Aorta (tissue), 5 donors: ENCODE measurements around the gene GRAMD4. TPM values are rescaled to one million over a fixed set of nuclear protein-coding genes. Genes with fewer than 3 reads are reported as not detected.

Source experiments
- ATAC-seq: fragments of 200-7000 bp; cut with Tn5 transposase; one replicate; pipeline ENCODE4 v1.9.1; 2022; ENCODE audit warnings: moderate library complexity; ENCODE audit not compliant: low FRiP score
- DNase-seq, 2 donors: peaks; one replicate each; pipeline ENCODE4 v3.0.0-alpha.2; 2020
- H3K27ac ChIP-seq, 2 donors: one replicate each; pipeline ENCODE4 v1.5.1; 2013; ENCODE audit warnings: low read length in 2 of 2, mild to moderate bottlenecking in 2 of 2, moderate library complexity in 2 of 2, control low read depth in 1 of 2, inconsistent platforms in 1 of 2, low read depth in 1 of 2
- H3K27me3 ChIP-seq, 2 donors: one replicate each; pipeline ENCODE4 v1.6.1; 2013; ENCODE audit warnings: control low read depth in 1 of 2, low read length in 1 of 2, mild to moderate bottlenecking in 1 of 2, moderate library complexity in 1 of 2; ENCODE audit not compliant: insufficient read depth in 2 of 2, control insufficient read depth in 1 of 2
- H3K36me3 ChIP-seq, 2 donors: one replicate each; pipeline ENCODE4 v1.6.1; 2013; ENCODE audit warnings: control low read depth in 1 of 2, low read length in 1 of 2, mild to moderate bottlenecking in 1 of 2; ENCODE audit not compliant: insufficient read depth in 2 of 2, control insufficient read depth in 1 of 2
- H3K4me1 ChIP-seq, 2 donors: one replicate each; pipeline ENCODE4 v1.6.1; 2013; ENCODE audit warnings: low read length in 2 of 2, control low read depth in 1 of 2, mild to moderate bottlenecking in 1 of 2, moderate library complexity in 1 of 2; ENCODE audit not compliant: insufficient read depth in 2 of 2, control insufficient read depth in 1 of 2
- H3K4me3 ChIP-seq, 2 donors: one replicate each; pipeline ENCODE4 v1.5.1; 2013; ENCODE audit warnings: low read length in 2 of 2, control low read depth in 1 of 2, mild to moderate bottlenecking in 1 of 2
- H3K9me3 ChIP-seq: one replicate; pipeline ENCODE4 v1.6.1; 2013; ENCODE audit warnings: mild to moderate bottlenecking, low read length; ENCODE audit not compliant: control insufficient read depth
- WGBS, 2 donors: extraction: QIAGEN DNeasy Blood & Tissue Kit; methylation state at CpG; one replicate each; pipeline ENCODE4 v1.1.7; 2013; 5-methylcytosine and 5-hydroxymethylcytosine counted together
- intact Hi-C, 2 donors: fragments of 100-400 bp; cut with DNase I; formaldehyde crosslinking; loops; one replicate each; pipeline versions ENCODE4 v1.14.2 to v1.15.0; 2022
- polyA plus RNA-seq, 2 donors: library from polyadenylated mRNA; stranded (reverse); fragments of 200-250 nt; gene quantifications; one replicate each; pipeline ENCODE4 v1.2.3, GENCODE V29; 2013
- total RNA-seq, 2 donors: library from RNA; stranded (reverse); fragmentation: NEBNext Ultra II Directional; extraction: Animal tissue kit (Norgen Biotek cat#: 25700); gene quantifications; one replicate each; pipeline ENCODE4 v1.2.1, GENCODE V29; 2021
- donor health status: healthy with polysubstance abuse.
- donor health status: Bipolar disorder and iron deficiency.
- donor health status: DM: no; HTN: no; CAD: no.
- donor health status: DM: no; HTN: no; CAD: no.
- donor health status: DM: yes; HTN: yes; CAD: no.

Gene GRAMD4
- total and polyA plus RNA-seq, 4 donors: 5.5 to 37.1 (median 11.2) TPM

- 93 to 95% methylated on average over 23 of the region's 23 CpGs for WGBS, 2 donors
- Histone ChIP-seq H3K4me1 (no peaks in the 10 kb centered on the region), H3K36me3 (no peaks in the 10 kb centered on the region), H3K4me3 (no peak overlapping the region), H3K27ac (no peak overlapping the region), H3K9me3 (no peaks in the 10 kb centered on the region), H3K27me3 (no peaks in the 10 kb centered on the region)
- no peak for ATAC-seq
- DNase-seq: no peak
- intact Hi-C loops: no loop called here
These were observed 32.7 kb downstream of the GRAMD4 start for GRCh38 chr22:46652847-46653331.

GRCh38 chr22:46653596-46653995 is 33.4 kb downstream of the GRAMD4 start:
- no peaks in the 10 kb centered on the region for H3K4me1 ChIP-seq
- 86 to 88% methylated on average over 8 of the region's 8 CpGs for WGBS, 2 donors
- ATAC-seq: no peak
- H3K4me3 ChIP-seq: no peak overlapping the region
- H3K36me3 ChIP-seq: no peaks in the 10 kb centered on the region
- H3K9me3 ChIP-seq: no peaks in the 10 kb centered on the region
- H3K27ac ChIP-seq: no peak overlapping the region
- H3K27me3 ChIP-seq: no peaks in the 10 kb centered on the region
- intact Hi-C loops: no loop called here
- DNase-seq: no peak

GRCh38 chr22:46654426-46654825 is 34.2 kb downstream of the GRAMD4 start:
- no peak overlapping the region for H3K27ac ChIP-seq
- ATAC-seq: no peak
- no peaks in the 10 kb centered on the region for H3K4me1 ChIP-seq
- no peaks in the 10 kb centered on the region for H3K27me3 ChIP-seq
- H3K9me3 ChIP-seq: no peaks in the 10 kb centered on the region
- 93 to 95% methylated on average over 16 to 17 of the region's 17 CpGs for WGBS, 2 donors
- H3K36me3 ChIP-seq: no peaks in the 10 kb centered on the region
- no peak overlapping the region for H3K4me3 ChIP-seq
- intact Hi-C loops: no loop called here
- DNase-seq: no peak

GRCh38 chr22:46654927-46655595 is 34.9 kb downstream of the GRAMD4 start:
- Histone ChIP-seq H3K36me3 (no peaks in the 10 kb centered on the region), H3K27me3 (no peaks in the 10 kb centered on the region), H3K4me3 (no peak overlapping the region), H3K9me3 (no peaks in the 10 kb centered on the region), H3K27ac (no peak overlapping the region), H3K4me1 (no peaks in the 10 kb centered on the region)
- intact Hi-C loops: no loop called here
- DNase-seq (no peak), ATAC-seq (no peak)
- WGBS, 2 donors: 85 to 88% methylated on average over 13 to 14 of the region's 14 CpGs

GRCh38 chr22:46655861-46656608 is 35.8 kb downstream of the GRAMD4 start:
- Histone ChIP-seq H3K27me3 (no peaks in the 10 kb centered on the region), H3K4me1 (no peaks in the 10 kb centered on the region), H3K4me3 (no peak overlapping the region), H3K9me3 (no peaks in the 10 kb centered on the region), H3K36me3 (no peaks in the 10 kb centered on the region), H3K27ac (no peak overlapping the region)
- DNase-seq (no peak), ATAC-seq (no peak)
- intact Hi-C loops: no loop called here
- 92% methylated on average over 26 of the region's 26 CpGs for WGBS, 2 donors

GRCh38 chr22:46656856-46657654 is 36.9 kb downstream of the GRAMD4 start:
- ATAC-seq: no peak
- H3K27ac ChIP-seq: no peak overlapping the region
- H3K36me3 ChIP-seq: no peaks in the 10 kb centered on the region
- DNase-seq: no peak
- H3K27me3 ChIP-seq: no peaks in the 10 kb centered on the region
- H3K4me3 ChIP-seq: no peak overlapping the region
- 89 to 93% methylated on average over 15 of the region's 15 CpGs for WGBS, 2 donors
- no peaks in the 10 kb centered on the region for H3K4me1 ChIP-seq
- intact Hi-C loops: no loop called here
- no peaks in the 10 kb centered on the region for H3K9me3 ChIP-seq

- 97% methylated on average over 10 of the region's 10 CpGs for WGBS, 2 donors
- no peak overlapping the region for H3K27ac ChIP-seq
- H3K36me3 ChIP-seq: no peaks in the 10 kb centered on the region
- H3K4me1 ChIP-seq: no peaks in the 10 kb centered on the region
- intact Hi-C loops: no loop called here
- no peak for ATAC-seq
- H3K9me3 ChIP-seq: no peaks in the 10 kb centered on the region
- no peaks in the 10 kb centered on the region for H3K27me3 ChIP-seq
- DNase-seq: no peak
- H3K4me3 ChIP-seq: no peak overlapping the region
These were observed 37.4 kb downstream of the GRAMD4 start for GRCh38 chr22:46657655-46657953.

- no peaks in the 10 kb centered on the region for H3K27me3 ChIP-seq
- H3K4me1 ChIP-seq: no peaks in the 10 kb centered on the region
- H3K36me3 ChIP-seq: no peaks in the 10 kb centered on the region
- H3K27ac ChIP-seq: no peak overlapping the region
- intact Hi-C loops: no loop called here
- DNase-seq: no peak
- no peak overlapping the region for H3K4me3 ChIP-seq
- ATAC-seq: no peak
- 93 to 95% methylated on average over 37 of the region's 37 CpGs for WGBS, 2 donors
- H3K9me3 ChIP-seq: no peaks in the 10 kb centered on the region
These were observed 38.1 kb downstream of the GRAMD4 start for GRCh38 chr22:46657996-46658947.
